DND-41 (cell line): Measurements from ENCODE around the gene PDE6B.

Experiments
- ATAC-seq: fragments of 200-7000 bp; cut with Tn5 transposase; 3 replicates; pipeline ENCODE4 v1.9.1; 2021; ENCODE audit warnings: low read depth; ENCODE audit not compliant: insufficient read depth
- DNase-seq: peaks from one replicate; pipeline ENCODE4 v3.0.0-alpha.2; 2020
- H2AFZ ChIP-seq: 2 replicates; pipeline ENCODE4 v1.6.0; 2012; ENCODE audit warnings: low read depth, low read length
- H3K27ac ChIP-seq: 2 replicates; pipeline ENCODE4 v1.5.1; 2012; ENCODE audit warnings: low read length, inconsistent platforms
- H3K27me3 ChIP-seq: fragments of 200-600 bp; sonication (generic); 2 replicates; pipeline ENCODE4 v1.6.0; 2012; ENCODE audit warnings: low read length, mild to moderate bottlenecking, inconsistent platforms; ENCODE audit not compliant: insufficient read depth, poor library complexity
- H3K36me3 ChIP-seq: 2 replicates; pipeline ENCODE4 v1.5.1; 2012; ENCODE audit warnings: low read length, inconsistent platforms; ENCODE audit not compliant: insufficient read depth
- H3K4me1 ChIP-seq: 2 replicates; pipeline ENCODE4 v1.5.1; 2012; ENCODE audit warnings: mild to moderate bottlenecking, low read length; ENCODE audit not compliant: insufficient read depth
- H3K4me2 ChIP-seq: 2 replicates; pipeline ENCODE4 v1.6.0; 2012; ENCODE audit warnings: mild to moderate bottlenecking, moderate library complexity, low read length, inconsistent platforms; ENCODE audit not compliant: insufficient read depth
- H3K4me3 ChIP-seq, 2 experiments: fragments of 200-600 bp in 1 of 2; shearing (Covaris generic) in 1 of 2; 2 replicates each; pipeline ENCODE4 v1.5.1; 2012 to 2016; ENCODE audit warnings: inconsistent platforms in 2 of 2, low read length in 2 of 2, mild to moderate bottlenecking in 2 of 2, low read depth in 1 of 2, moderate library complexity in 1 of 2
- H3K79me2 ChIP-seq: 2 replicates; pipeline ENCODE4 v1.6.0; 2012; ENCODE audit warnings: low read length, inconsistent platforms; ENCODE audit not compliant: insufficient read depth
- H3K9ac ChIP-seq: 2 replicates; pipeline ENCODE4 v1.6.0; 2012; ENCODE audit warnings: low read depth, mild to moderate bottlenecking, inconsistent platforms, low read length, moderate library complexity
- H3K9me3 ChIP-seq: 2 replicates; pipeline ENCODE4 v1.5.1; 2012; ENCODE audit warnings: low read length, moderate library complexity, mild to moderate bottlenecking, inconsistent platforms; ENCODE audit not compliant: insufficient read depth, severe bottlenecking
- H4K20me1 ChIP-seq: 2 replicates; pipeline ENCODE4 v1.6.0; 2012; ENCODE audit warnings: low read length; ENCODE audit not compliant: insufficient read depth
- EZH2 ChIP-seq: IDR thresholded peaks from 3 replicates; pipeline ENCODE4 v1.6.1; 2012; ENCODE audit warnings: borderline replicate concordance, low read depth, mild to moderate bottlenecking, moderate library complexity, low read length, inconsistent platforms; ENCODE audit not compliant: severe bottlenecking
- TF ChIP-seq, protein P1 (sequence below): IDR thresholded peaks from 2 replicates; pipeline ENCODE4 v1.5.1; 2012; ENCODE audit warnings: borderline replicate concordance, low read length, moderate library complexity, mild to moderate bottlenecking; ENCODE audit not compliant: poor library complexity, severe bottlenecking; ENCODE audit errors: extremely low read depth

Gene PDE6B

DNA sequence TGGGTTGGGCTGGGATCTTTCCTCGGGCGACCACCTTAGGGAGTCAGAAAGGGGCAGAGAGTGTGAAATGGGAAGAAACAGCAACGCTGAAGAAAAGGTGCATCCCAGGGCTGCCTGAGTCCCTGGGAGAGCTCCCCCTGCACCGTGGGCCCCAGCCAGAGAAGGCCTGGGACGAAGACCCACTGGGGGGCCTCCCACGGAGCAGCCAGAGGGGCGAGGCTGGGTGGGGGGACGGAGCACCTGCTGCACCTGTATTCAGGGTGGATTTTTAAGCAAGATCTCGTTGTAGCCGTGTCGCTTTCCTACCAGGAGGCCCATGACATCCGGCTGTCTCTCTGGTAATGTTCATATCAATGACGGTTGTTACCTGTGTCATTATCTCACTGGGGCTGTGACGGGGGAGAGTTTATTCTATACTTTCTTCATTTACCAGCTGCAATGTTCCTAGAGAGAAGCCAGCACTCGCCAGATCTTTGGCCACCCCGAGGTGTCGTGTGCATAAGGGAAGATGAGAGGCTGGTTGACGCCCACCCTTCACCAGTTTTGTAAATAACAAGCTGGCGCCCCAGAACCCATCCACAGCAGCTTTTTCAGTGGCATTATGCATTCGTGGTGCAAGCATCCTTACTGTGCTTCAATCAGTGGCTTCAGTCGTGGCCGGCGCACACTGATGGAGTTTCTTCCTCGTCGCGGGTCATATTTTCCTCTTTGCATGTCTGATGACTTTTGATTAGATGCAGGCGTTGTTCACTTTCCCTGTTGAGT is 74.6 kb downstream of the PDE6B start:
- H3K9ac ChIP-seq: no peak overlapping the region
- H3K4me3 ChIP-seq: no peak overlapping the region
- no peak for ATAC-seq
- TF ChIP-seq, protein P1, sequence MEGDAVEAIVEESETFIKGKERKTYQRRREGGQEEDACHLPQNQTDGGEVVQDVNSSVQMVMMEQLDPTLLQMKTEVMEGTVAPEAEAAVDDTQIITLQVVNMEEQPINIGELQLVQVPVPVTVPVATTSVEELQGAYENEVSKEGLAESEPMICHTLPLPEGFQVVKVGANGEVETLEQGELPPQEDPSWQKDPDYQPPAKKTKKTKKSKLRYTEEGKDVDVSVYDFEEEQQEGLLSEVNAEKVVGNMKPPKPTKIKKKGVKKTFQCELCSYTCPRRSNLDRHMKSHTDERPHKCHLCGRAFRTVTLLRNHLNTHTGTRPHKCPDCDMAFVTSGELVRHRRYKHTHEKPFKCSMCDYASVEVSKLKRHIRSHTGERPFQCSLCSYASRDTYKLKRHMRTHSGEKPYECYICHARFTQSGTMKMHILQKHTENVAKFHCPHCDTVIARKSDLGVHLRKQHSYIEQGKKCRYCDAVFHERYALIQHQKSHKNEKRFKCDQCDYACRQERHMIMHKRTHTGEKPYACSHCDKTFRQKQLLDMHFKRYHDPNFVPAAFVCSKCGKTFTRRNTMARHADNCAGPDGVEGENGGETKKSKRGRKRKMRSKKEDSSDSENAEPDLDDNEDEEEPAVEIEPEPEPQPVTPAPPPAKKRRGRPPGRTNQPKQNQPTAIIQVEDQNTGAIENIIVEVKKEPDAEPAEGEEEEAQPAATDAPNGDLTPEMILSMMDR: no peak
- TF ChIP-seq EZH2: no peak
- H3K4me2 ChIP-seq: no peak overlapping the region
- H4K20me1 ChIP-seq: no peaks in the 10 kb centered on the region
- no peak overlapping the region for H2AFZ ChIP-seq
- no peak overlapping the region for H3K27ac ChIP-seq
- H3K4me1 ChIP-seq: peaks cover 2% of the 10 kb centered on the region
- H3K36me3 ChIP-seq: no peaks in the 10 kb centered on the region
- no peaks in the 10 kb centered on the region for H3K27me3 ChIP-seq
- H3K9me3 ChIP-seq: no peaks in the 10 kb centered on the region
- H3K79me2 ChIP-seq: no peaks in the 10 kb centered on the region
- DNase-seq: no peak

DNA sequence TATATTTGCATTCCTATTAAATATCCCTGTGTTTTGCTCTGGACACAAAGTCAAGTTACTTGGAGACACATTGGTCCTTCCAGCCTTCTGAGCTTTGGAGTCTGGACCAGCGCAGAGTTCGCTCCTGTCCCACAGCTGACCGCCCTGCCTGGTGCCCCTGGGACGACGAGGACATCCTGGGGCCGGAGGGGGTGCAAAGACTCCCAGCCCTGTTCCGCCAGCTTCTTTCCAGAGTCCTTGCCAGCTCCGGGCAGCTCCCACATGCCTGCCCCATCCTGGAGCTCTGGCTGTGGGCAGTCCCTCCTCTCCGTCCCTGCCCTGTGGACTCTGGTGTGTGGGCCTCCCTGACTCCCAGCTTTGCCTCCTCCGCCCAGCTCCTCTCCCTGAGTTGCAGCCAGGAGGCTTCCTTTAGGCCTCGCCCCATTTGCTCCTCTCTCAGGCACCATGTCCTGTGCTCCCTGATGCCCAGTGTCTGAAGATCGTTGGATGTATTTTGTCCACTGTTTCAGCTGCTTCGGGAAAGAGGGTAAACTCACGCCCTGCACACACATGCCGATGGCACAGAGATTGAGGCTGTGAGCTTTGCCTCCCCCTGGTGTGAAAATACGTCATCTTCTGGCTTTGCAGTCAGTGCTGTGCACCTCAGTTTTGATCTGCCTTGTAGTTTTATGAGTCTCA is 75.4 kb downstream of the PDE6B start:
- H4K20me1 ChIP-seq: no peaks in the 10 kb centered on the region
- no peak overlapping the region for H2AFZ ChIP-seq
- H3K4me2 ChIP-seq: no peak overlapping the region
- H3K9ac ChIP-seq: no peak overlapping the region
- H3K36me3 ChIP-seq: peaks cover under 1% of the 10 kb centered on the region; the same call in 1 of the 2 replicates
- TF ChIP-seq EZH2: no peak
- TF ChIP-seq, protein P1: peak; percentile 29
- H3K27me3 ChIP-seq: no peaks in the 10 kb centered on the region
- DNase-seq (no peak), ATAC-seq (no peak)
- peaks cover 7% of the 10 kb centered on the region for H3K4me1 ChIP-seq
- H3K9me3 ChIP-seq: no peaks in the 10 kb centered on the region
- H3K4me3 ChIP-seq: no peak overlapping the region
- H3K79me2 ChIP-seq: peaks cover under 1% of the 10 kb centered on the region
- no peak overlapping the region for H3K27ac ChIP-seq

DNA sequence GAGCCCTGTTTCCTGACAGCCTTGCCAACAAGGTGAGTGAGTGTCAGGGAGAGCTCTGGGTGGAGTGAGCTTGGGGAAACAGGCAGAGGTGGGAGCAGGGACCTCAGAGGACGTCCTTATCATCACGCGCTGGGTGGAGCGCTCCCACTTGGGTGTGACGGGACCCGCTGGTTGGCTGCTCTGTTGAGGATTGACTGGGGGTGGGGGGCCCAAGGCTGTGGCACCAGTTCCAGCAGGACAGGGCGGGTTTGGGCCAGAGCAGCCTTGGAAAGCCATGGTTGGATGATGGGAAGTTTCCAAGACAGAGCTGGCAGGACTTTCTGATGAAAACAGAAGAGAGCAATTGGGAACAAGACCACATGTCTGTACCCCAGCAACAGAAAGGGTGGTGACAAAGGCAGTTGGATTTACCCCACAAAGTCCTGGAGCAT is 77.3 kb downstream of the PDE6B start:
- H3K9me3 ChIP-seq: no peaks in the 10 kb centered on the region
- DNase-seq (no peak), ATAC-seq (no peak)
- peaks cover 19% of the 10 kb centered on the region for H3K79me2 ChIP-seq
- H3K4me1 ChIP-seq: peaks cover 18% of the 10 kb centered on the region
- peaks cover 4% of the 10 kb centered on the region; the same call in 1 of the 2 replicates for H3K36me3 ChIP-seq
- H3K27ac ChIP-seq: no peak overlapping the region
- H3K4me2 ChIP-seq: no peak overlapping the region
- H3K27me3 ChIP-seq: no peaks in the 10 kb centered on the region
- no peak overlapping the region for H2AFZ ChIP-seq
- H3K9ac ChIP-seq: no peak overlapping the region
- peaks cover 7% of the 10 kb centered on the region for H4K20me1 ChIP-seq
- no peak overlapping the region for H3K4me3 ChIP-seq
- TF ChIP-seq EZH2: no peak
- TF ChIP-seq, protein P1: no peak
